HG03432 (cell line): ENCODE measurements around the gene SEMA6B.
"Not testable (repeated sequence)": the region's sequence is repeated elsewhere in the genome, so short reads cannot be mapped to it uniquely, and the experiment has no call there.

Source experiments
- ATAC-seq: cut with Tn5 transposase; IDR thresholded peaks from one replicate; pipeline ENCODE4 v1.9.1; 2021; ENCODE audit warnings: mild to moderate bottlenecking, moderate library complexity; ENCODE audit not compliant: unreplicated experiment

Gene SEMA6B

GRCh38 chr19:4559569-4559968 is at the start of gene SEMA6B:
SEMA6B (minus strand) TSS chr19:4559684; CDS start chr19:4558457, 1,227 bp downstream.
- ATAC-seq, result no peak

GRCh38 chr19:4606921-4607678 is 47.6 kb upstream of the SEMA6B start:
- ATAC-seq, result no peak

- no peak for ATAC-seq
Observed at GRCh38 chr19:4606181-4606580, 46.7 kb upstream of the SEMA6B start.

- ATAC-seq, result no peak
Observed at GRCh38 chr19:4604912-4605311, 45.4 kb upstream of the SEMA6B start.

GRCh38 chr19:4602915-4603314 is 43.4 kb upstream of the SEMA6B start:
- no peak for ATAC-seq

GRCh38 chr19:4602173-4602788 is 42.8 kb upstream of the SEMA6B start:
- ATAC-seq, result no peak

- ATAC-seq, result no peak
Observed at GRCh38 chr19:4600893-4601292, 41.4 kb upstream of the SEMA6B start.

- no peak for ATAC-seq
Observed at GRCh38 chr19:4600082-4600481, 40.6 kb upstream of the SEMA6B start.

- ATAC-seq, result no peak
Observed at GRCh38 chr19:4598712-4599111, 39.2 kb upstream of the SEMA6B start.

GRCh38 chr19:4597975-4598671 is 38.6 kb upstream of the SEMA6B start:
- no peak for ATAC-seq

GRCh38 chr19:4597278-4597974 is 37.9 kb upstream of the SEMA6B start:
- ATAC-seq, result no peak

GRCh38 chr19:4596033-4596904 is 36.8 kb upstream of the SEMA6B start:
- no peak for ATAC-seq

- not testable (repeated sequence) for ATAC-seq
Observed at GRCh38 chr19:4595158-4595557, 35.7 kb upstream of the SEMA6B start.

- ATAC-seq, result no peak
Observed at GRCh38 chr19:4594201-4594600, 34.7 kb upstream of the SEMA6B start.

GRCh38 chr19:4593409-4593851 is 33.9 kb upstream of the SEMA6B start:
- no peak for ATAC-seq

- ATAC-seq, result no peak
Observed at GRCh38 chr19:4592445-4592844, 33.0 kb upstream of the SEMA6B start.

GRCh38 chr19:4591320-4591719 is 31.8 kb upstream of the SEMA6B start:
- no peak for ATAC-seq

GRCh38 chr19:4590559-4590958 is 31.1 kb upstream of the SEMA6B start:
- no peak for ATAC-seq

- ATAC-seq, result no peak
Observed at GRCh38 chr19:4589579-4590410, 30.3 kb upstream of the SEMA6B start.
